Breast epithelium (tissue), 4 donors: Measurements from ENCODE around the gene ANGEL1. TPM values are rescaled to one million over a fixed set of nuclear protein-coding genes. Genes with fewer than 3 reads are reported as not detected.

Experiments
- DNase-seq, 2 donors: peaks; one replicate each; pipeline ENCODE4 v3.0.0-alpha.2; 2019; ENCODE audit warnings: low spot score in 2 of 2
- H3K27ac ChIP-seq, 2 donors: fragments of 200-600 bp; sonication (generic) in 1 of 2; one replicate each; pipeline ENCODE4 v1.5.1; 2016 to 2019; ENCODE audit warnings: mild to moderate bottlenecking in 1 of 2
- H3K27me3 ChIP-seq, 2 donors: fragments of 200-600 bp; sonication (generic) in 1 of 2; one replicate each; pipeline versions ENCODE4 v1.5.1 to v1.6.0; 2017 to 2019; ENCODE audit warnings: control low read depth in 1 of 2, mild to moderate bottlenecking in 1 of 2
- H3K36me3 ChIP-seq: fragments of 200-600 bp; one replicate; pipeline ENCODE4 v1.5.1; 2019
- H3K4me1 ChIP-seq, 2 donors: fragments of 200-600 bp; sonication (generic); one replicate each; pipeline ENCODE4 v1.5.1; 2016 to 2019; ENCODE audit warnings: control low read depth in 1 of 2
- H3K4me3 ChIP-seq, 3 donors: fragments of 200-600 bp; sonication (generic); 1 replicate in 2 of 3; 2 replicates in 1 of 3; pipeline ENCODE4 v1.5.1; 2016 to 2019; ENCODE audit warnings: mild to moderate bottlenecking in 3 of 3, moderate library complexity in 2 of 3
- H3K9me3 ChIP-seq, 2 donors: fragments of 200-600 bp; sonication (generic) in 1 of 2; one replicate each; pipeline ENCODE4 v1.5.1; 2016 to 2019; ENCODE audit warnings: control low read depth in 1 of 2
- POLR2A ChIP-seq: fragments of 450-650 bp; IDR thresholded peaks from one replicate; pipeline ENCODE4 v1.6.1; 2016; ENCODE audit warnings: antibody characterized with exemption, mild to moderate bottlenecking, moderate library complexity
- POLR2AphosphoS5 ChIP-seq, 3 donors: sonication (generic); formaldehyde crosslinking; IDR thresholded peaks; one replicate each; pipeline ENCODE4 v1.6.1; 2017; ENCODE audit warnings: antibody characterized with exemption in 3 of 3
- intact Hi-C: fragments of 100-400 bp; cut with DNase I; formaldehyde crosslinking; loops from one replicate; pipeline ENCODE4 v1.15.1; 2023; ENCODE audit warnings: low total_unique reads
- total RNA-seq, 3 donors: library from RNA; depleted of rRNA; stranded (reverse); fragments of >200 nt; gene quantifications; one replicate each; pipeline ENCODE4 v1.1.0, GENCODE V29; 2016
- TF ChIP-seq, protein P1 (sequence below), 3 donors: fragments of 450-650 bp; IDR thresholded peaks; one replicate each; pipeline ENCODE4 v1.5.1; 2016 to 2017; ENCODE audit warnings: antibody characterized with exemption in 3 of 3, mild to moderate bottlenecking in 3 of 3, moderate library complexity in 3 of 3

ANGEL1 gene
- total RNA-seq, 3 donors from 2014 or later: 18.6 to 30.5 (median 24.7) TPM

DNA sequence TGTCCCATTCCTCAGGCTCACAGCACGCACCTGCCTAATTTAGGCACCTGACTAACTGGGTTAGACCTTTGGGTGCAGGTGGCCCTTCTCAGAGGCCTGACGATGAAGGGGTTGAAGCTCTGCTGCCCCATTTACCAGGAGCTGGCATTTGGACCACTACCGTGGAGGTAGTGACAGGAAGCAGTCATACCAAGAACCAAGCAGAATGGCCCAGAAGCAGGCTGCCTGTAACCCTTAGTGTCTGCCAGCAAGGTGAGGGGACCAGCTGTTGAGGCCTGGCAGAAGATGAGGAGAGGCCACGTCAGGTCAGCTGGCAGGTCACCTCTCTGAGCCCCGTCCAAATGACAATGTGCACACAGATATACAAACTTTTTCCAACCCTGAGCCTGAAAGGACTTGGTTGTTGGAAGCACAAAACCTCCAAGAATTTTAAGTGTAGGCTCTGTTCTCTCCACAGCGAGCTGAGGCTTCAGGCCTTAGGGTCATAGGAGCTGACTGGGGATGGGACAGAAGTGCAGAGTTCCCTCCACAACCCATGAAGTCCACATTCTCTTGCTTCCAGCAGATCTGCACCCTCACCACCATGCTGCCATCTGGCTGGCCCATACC is 28.3 kb downstream of the ANGEL1 start:
- Histone ChIP-seq H3K9me3 (no peaks in the 10 kb centered on the region), H3K4me3 (no peak overlapping the region), H3K27me3 (no peaks in the 10 kb centered on the region), H3K36me3 (peaks cover 7% of the 10 kb centered on the region), H3K4me1 (no peaks in the 10 kb centered on the region), H3K27ac (no peak overlapping the region)
- DNase-seq: no peak
- TF ChIP-seq, protein P1, sequence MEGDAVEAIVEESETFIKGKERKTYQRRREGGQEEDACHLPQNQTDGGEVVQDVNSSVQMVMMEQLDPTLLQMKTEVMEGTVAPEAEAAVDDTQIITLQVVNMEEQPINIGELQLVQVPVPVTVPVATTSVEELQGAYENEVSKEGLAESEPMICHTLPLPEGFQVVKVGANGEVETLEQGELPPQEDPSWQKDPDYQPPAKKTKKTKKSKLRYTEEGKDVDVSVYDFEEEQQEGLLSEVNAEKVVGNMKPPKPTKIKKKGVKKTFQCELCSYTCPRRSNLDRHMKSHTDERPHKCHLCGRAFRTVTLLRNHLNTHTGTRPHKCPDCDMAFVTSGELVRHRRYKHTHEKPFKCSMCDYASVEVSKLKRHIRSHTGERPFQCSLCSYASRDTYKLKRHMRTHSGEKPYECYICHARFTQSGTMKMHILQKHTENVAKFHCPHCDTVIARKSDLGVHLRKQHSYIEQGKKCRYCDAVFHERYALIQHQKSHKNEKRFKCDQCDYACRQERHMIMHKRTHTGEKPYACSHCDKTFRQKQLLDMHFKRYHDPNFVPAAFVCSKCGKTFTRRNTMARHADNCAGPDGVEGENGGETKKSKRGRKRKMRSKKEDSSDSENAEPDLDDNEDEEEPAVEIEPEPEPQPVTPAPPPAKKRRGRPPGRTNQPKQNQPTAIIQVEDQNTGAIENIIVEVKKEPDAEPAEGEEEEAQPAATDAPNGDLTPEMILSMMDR (IDR thresholded peaks at IDR 0.05): no peak
- TF ChIP-seq POLR2AphosphoS5 (IDR thresholded peaks at IDR 0.05) (no peak), POLR2A (no peak)
- intact Hi-C loops: loop anchor here (5.0 kb wide), 1 partner anchor 683 kb away; no protein-coding TSS in a partner anchor

DNA sequence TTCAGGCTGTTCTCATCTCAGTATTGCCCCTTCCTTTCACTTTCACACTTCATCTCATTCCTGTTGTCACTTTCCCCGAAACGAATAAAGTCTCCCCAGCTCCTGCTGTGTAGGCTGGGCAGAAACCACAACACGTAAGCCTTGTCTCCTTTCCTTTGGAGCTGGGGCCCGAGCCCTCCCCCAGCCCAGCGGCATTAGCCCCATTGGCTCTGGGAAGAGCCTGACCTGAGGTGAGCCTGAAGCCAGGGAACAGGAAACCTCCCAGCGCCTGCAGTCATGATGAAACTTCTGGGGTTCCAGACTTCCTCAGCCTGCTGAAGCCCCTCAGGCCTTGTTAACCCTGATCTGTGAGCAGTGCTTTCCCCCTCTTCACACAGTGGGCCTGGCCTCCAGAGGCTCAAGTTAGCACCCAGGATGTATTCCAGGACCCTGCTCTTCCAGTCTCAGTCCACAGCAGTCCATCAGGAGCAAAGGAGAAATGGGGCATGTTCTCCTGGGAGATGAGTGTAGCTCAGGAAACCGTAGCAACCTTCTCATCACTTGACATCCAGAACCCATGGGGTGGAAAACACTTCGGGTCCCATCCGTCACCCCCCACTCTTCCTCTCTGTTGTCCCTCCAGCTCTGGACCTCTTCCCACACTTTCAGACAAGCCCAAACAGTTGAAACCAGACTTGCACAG is 29.7 kb downstream of the ANGEL1 start:
- Histone ChIP-seq H3K27ac (peak overlapping the region; percentile 40 to 80), H3K36me3 (no peaks in the 10 kb centered on the region), H3K27me3 (no peaks in the 10 kb centered on the region), H3K9me3 (no peaks in the 10 kb centered on the region), H3K4me1 (no peaks in the 10 kb centered on the region), H3K4me3 (no peak overlapping the region)
- TF ChIP-seq POLR2AphosphoS5 (IDR thresholded peaks at IDR 0.05) (no peak), POLR2A (no peak)
- TF ChIP-seq, protein P1 (IDR thresholded peaks at IDR 0.05): no peak
- intact Hi-C loops: loop anchor here (5.0 kb wide), 1 partner anchor 684 kb away; no protein-coding TSS in a partner anchor
- peak in 1 of 2 donors; percentile 15 for DNase-seq

DNA sequence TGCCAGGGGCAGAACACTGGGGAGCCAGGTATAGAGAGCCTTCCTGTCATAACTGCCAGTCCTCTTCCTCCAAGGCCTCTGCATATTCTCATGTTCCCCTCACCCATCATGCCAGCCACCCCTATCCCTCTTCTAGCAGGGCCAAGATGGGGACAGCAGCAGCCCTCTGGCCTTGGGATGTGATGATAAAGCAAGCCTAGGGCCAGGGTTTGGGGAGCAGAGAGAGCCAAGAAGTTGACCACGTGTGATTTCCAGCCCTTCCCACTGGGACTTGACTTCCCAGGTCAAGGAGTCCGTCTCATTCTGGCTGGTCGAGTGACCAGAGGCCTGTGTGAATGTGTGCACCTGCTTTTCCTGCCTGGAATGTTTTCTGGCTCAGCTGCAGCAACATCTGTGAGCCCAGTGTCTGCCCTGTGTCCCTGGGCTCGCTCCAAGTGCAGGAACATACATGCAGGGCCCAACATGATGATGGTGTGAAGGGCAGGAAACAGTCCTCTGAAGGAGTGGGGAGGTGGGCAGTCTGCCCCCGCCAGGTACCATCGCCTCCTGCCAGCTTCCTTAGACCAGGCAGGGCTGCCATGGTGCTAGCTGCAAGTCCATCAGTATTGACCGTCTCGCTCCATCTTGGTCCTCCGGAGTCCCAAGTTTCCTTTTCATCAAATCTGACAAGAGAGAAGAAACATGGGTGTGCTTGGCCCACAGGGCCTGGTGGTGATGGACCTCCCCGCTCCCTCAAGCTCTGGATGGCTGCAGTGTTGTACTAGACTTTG is 30.4 kb downstream of the ANGEL1 start:
- Histone ChIP-seq H3K9me3 (no peaks in the 10 kb centered on the region), H3K27me3 (no peaks in the 10 kb centered on the region), H3K4me3 (no peak overlapping the region), H3K27ac (peak overlapping the region; percentile 40 to 80), H3K4me1 (no peaks in the 10 kb centered on the region), H3K36me3 (no peaks in the 10 kb centered on the region)
- intact Hi-C loops: loop anchor here (5.0 kb wide), 1 partner anchor 685 kb away; no protein-coding TSS in a partner anchor
- TF ChIP-seq POLR2AphosphoS5 (IDR thresholded peaks at IDR 0.05) (no peak), POLR2A (no peak)
- TF ChIP-seq, protein P1 (IDR thresholded peaks at IDR 0.05): no peak
- peak in 1 of 2 donors; percentile 14 for DNase-seq

DNA sequence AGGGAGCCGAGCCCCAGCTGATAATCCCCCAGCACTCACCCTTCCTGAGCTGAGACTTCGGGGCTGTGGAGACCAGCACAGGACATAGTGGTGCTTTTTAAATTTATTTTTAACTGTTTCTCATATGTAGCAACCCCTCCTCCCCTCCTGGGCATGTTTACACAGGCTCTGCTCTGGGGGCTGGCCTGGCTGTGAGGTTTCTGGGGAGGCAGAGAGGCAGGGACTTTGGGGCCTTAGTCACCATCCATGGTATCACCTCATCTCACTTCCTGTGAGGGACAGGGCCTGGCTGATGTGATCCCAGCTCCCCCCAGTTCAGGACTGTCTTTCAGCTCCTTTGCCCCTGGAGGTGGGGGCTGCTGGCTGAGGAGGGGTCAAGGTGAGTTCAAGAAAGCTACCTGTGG is 31.0 kb downstream of the ANGEL1 start:
- Histone ChIP-seq H3K9me3 (no peaks in the 10 kb centered on the region), H3K27me3 (no peaks in the 10 kb centered on the region), H3K36me3 (no peaks in the 10 kb centered on the region), H3K4me1 (no peaks in the 10 kb centered on the region), H3K4me3 (no peak overlapping the region), H3K27ac (peak overlapping the region in 1 of 2 donors; percentile 80)
- intact Hi-C loops: loop anchor here (5.0 kb wide), 1 partner anchor 686 kb away; no protein-coding TSS in a partner anchor
- no peak for DNase-seq
- no peak for TF ChIP-seq POLR2AphosphoS5 (IDR thresholded peaks at IDR 0.05)
- TF ChIP-seq POLR2A: no peak
- TF ChIP-seq, protein P1 (IDR thresholded peaks at IDR 0.05): no peak
